HG03095 (cell line): ENCODE data around the gene PCDH9.
A peak's percentile ranks its signal among the peaks of the same experiment; 100 is the strongest.

Experiments used
- ATAC-seq: cut with Tn5 transposase; IDR thresholded peaks from one replicate; pipeline ENCODE4 v1.9.1; 2021; ENCODE audit warnings: moderate library complexity; ENCODE audit not compliant: unreplicated experiment

PCDH9 gene

DNA sequence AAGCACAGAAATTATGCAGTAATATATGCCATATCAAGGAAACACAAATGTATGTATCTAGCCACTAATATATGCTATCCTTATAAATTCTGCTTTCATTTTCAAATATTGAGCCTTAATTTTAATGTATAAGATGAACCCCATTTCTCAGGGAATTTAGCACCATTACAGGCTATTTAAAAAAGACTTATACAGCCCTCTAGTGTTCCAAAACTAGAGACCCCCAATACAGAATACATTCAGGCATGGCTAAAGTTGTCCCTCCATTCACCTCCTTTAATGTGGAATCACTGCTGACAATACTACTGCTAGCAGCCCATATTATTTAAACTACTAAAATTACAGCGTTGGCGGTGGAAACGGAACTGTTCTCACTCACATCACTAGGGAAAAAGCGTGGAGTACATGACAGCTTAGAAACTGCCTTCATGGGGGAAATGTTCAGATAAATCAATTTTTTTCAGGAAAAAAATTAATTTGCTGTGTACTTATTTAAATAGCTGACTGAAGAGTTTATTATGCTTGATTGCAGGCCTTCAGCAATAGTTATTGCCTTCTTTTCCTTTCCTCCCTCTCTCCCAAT, 541.0 kb downstream of the PCDH9 start:
- no peak for ATAC-seq

DNA sequence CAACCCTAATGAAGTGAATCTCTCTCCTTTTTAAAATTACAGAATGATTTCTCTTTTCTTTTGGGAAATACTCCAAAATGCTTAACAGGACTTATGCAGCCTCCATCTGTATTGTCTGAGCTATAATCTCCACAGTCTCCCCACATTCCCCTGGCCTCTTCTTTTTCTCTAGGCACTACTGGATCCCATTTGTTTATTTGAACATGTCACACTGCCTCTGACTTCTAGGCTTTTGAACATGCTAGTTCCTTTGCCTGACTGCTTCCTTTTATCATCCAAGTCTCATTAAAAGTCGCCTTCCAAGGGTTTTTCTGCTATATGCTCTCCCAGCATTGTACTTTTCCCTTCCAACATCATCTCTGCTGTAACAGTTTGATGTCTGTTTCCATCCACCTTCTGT, 548.7 kb downstream of the PCDH9 start:
- no peak for ATAC-seq

DNA sequence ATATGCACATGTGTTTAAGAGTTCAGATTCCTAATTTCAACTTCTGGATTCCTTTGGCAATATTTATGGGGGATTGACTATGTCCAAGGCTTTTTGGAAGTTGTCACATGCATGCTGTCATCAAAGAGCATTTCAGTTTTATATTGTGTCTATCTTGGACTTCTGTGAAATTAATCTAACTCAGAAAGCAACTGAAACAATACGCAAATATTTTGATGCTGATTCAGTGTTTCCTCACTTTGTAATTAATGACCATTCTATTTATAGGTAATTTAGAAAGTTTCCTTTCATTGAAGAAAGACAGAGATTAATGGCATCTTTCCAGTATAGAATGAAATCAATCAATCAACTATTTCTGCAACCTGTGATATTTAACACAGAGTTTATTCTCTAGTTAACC, 550.1 kb downstream of the PCDH9 start:
- ATAC-seq = no peak

DNA sequence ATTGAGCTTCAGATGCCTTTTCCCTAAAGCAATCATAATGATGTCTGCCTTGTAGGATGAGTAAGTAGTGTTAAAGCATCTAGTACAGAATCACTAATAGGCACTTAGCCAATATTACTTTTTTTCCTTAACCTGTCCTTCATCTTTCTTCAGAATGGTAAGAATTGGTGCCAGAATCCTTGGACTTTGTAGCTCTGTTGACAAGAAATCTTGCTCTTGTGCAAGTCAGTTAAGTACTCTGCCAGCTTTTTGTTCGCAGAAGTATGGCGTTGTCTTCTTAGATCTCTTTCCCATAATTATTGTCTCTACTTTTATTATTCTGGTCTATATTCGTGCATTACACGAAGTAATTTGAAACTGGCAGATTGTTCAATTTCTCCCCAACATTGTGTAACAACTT, 554.5 kb downstream of the PCDH9 start:
- ATAC-seq = no peak

DNA sequence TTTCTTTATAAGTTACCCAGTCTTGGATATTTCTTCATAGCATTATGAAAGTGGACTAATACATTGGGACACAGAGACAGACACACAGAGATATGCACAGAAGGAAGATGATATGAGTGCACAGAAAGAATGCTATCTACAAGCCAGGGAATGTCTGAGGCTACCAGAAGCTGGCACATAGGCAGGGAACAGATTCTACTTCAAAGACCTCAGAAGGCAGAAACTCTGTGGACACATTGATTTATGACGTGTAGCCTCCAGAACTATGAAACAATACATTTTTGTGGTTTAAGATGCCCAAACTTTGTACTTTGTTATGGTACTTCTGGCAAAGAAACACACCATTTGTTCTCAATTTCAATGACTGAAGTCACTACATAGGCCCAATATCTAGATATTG, 556.7 kb downstream of the PCDH9 start:
- no peak for ATAC-seq

DNA sequence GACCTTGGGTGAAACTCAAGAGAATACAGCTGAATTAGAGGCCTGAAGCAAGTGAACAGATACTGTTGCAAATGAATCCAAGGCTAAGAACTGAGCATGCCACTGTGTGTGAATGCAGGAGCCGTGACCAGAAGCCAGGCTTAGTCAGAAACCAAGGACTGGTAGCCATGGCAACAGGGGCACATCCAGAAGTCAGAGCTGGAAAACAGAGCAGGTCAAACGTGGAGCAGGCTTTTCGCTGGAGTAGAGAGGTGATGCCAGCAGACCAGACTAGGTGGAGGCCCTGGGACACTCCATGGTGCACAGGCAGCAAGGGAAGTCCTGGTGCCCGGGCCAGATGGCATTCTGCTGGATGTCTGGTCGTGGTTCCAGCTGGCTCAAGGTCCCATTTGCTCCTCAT, 564.1 kb downstream of the PCDH9 start:
- ATAC-seq = no peak

DNA sequence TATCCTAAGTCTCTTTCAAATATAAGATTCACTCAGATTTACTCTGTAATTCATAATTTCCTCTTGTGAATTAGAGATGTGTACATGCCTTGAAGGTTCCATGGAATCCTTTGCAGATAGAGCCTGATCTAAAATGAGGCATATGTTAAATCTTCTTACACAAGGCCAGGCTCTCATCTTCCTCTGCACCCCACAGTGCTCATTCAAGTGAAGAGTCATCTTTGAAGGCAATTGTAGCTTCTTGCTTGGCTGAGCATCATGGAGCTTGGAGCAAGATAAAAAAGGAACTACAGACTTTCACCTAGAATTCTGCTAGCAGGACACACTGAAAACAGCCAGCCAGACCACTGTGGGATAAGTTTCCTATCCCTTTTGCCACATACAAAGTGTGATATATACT, 566.4 kb downstream of the PCDH9 start:
- ATAC-seq = no peak

DNA sequence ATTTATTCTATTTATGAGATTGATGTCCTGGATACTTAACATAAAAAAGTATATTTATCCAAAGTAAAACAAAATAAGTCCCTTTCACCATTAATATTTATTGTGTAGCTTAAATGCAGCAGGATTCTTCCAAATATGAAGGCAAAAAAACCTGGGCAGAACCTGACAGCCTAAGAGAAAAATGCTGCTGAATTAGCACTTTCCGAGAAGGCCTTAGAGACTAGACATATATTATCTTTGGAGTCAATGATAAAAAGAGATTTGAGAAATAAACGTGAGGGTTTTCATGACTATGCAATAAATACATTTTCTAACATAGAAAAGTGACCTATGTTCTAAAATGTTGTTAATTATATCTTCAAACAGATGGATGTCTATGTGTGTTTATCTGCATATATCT, 566.9 kb downstream of the PCDH9 start:
- ATAC-seq = no peak

DNA sequence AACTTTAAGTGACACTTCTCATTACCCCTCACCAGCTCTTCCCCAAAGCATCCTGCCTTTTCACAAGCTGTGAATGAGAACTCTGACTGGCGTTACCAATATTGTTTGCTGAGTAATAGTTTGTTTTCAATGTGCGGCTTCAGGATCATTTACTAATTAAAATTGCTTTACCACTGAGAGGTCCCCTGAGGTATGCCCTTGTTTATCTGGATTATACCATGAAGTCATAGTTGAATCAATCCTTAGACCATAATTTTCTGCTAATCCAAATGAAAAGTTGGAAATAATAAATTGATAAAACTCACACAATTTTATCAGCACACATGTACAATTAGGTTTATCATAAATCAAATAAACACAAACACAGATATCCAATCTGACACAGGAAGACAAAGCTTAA, 568.8 kb downstream of the PCDH9 start:
- ATAC-seq = no peak

DNA sequence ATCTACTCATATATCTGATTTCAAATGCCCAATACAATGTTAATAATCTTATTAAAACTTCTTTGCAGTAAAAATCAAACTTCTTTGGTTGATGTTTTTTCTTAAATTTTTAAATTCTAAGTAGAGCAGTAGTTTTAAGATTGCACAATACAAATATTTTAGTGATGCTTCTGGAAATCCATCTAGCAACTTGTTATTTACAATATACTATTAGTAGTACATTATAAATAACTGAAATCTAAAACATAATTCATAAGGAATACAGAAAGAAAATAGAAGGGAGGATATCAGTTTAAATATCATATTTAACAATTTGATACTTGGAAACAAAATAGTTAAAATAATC, 569.7 kb downstream of the PCDH9 start:
- no peak for ATAC-seq

DNA sequence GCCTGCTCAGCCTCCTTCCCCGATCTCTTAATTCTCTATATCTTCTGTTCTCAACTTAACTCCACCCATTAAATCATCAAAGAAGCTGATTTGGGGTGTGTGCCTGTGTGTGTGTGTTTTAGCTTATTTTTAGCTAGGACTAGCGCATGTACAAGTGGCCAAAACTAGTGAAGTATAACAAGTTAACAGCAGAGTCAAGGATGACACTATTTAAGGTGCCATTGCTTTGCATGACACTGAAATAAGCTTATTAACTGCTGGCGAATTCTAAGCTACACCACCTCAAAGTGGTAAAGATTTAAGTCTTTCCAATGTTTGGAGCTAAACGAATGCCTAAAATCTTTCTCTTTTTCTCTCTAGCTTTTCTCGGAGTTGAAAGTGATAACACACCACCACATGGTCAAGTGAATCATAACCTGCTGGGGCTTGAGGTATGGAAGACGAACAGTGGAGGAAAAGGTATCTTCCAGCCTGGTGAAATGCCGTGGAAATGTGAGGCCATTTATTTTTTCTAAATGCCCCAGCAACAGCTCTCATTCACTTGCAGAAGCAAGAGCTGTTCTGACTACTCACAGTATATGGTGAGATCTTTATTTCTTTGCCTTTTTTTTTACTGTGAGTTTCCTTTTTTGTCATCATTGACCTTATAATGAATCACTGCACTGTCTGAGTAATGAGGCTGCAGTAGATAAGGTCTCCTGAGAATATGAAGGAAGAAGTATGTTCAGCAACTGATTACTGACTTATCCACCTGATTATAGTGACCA, 570.3 kb downstream of the PCDH9 start:
- ATAC-seq = peak; percentile 80

DNA sequence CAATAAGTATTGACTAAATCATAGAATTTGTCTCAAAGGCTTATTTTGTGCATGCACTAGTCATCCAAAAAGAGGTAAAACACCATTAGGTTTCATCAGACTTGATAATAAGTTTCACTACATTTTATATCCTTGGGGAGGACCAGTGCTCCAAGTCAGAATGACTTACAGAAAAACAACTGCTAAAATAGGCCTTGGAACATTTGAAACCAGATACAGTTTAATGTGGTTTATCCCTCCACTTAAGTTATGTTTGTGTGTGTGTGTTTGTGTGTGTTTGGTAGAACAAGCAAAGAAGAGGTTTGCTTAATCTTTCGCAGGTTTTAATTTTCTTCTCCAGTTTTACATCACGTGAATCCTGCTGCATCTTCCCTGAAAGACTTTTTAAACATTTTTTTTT, 570.9 kb downstream of the PCDH9 start:
- ATAC-seq = no peak

DNA sequence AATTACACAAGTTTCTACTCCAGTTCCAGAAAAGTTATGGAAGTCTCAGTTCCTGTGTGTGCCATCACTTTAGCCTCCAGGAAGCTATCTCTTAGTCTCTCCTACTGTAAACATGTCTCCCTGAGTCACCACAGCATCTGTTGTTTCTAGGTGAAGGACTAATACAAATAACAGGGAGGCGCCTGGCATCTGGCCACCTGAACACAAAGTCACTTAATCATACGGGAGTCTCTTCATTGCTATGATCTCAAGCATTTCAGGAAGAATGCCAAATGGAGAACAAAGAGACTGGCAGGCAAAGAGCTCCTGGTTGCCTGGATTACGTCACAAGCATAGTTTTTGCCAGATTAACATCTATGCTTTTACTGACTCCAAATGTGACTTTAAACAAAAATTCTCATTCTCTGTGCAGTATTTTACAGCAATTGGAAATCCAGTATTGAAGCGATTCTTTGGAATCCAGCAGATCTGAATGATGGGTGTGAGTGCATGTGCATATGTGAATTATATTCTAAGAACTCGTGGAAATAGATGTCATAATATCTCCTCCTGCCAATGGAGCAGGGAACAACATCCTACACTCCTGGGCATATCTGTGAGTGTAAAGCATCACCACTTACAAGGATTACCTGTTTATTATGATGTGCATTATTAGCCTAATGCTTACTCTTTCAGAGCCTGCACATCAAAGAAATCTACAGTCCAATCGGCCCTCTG, 572.8 kb downstream of the PCDH9 start:
- ATAC-seq = no peak

DNA sequence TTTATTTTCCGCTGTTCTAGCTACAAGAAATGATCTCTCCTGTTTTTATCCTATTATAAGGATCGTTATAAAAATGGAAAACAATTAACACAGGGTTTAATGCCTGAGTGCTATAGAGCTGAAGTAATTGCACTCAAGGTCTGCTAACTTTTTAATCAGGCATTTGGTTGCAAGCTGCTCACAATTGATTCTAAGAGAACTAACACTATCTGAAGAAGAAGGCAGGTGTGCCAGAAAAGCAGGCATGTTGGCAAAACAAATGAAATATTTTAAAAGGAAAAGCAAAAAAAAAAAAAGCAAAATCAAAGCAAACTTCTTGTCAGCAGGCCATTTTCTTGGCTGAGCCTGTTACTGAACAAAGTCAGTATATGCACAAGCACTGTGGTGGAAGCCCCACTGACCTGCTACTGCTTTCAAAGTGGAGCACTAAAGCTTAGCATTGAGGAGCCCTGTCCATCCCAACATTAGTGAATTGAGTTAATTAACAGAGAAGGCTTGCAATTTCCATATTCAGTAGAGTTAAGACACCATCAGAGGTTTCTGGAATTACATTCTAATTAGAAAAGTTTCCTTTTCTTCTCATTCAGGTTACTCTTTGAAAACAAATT, 574.2 kb downstream of the PCDH9 start:
- ATAC-seq = no peak

DNA sequence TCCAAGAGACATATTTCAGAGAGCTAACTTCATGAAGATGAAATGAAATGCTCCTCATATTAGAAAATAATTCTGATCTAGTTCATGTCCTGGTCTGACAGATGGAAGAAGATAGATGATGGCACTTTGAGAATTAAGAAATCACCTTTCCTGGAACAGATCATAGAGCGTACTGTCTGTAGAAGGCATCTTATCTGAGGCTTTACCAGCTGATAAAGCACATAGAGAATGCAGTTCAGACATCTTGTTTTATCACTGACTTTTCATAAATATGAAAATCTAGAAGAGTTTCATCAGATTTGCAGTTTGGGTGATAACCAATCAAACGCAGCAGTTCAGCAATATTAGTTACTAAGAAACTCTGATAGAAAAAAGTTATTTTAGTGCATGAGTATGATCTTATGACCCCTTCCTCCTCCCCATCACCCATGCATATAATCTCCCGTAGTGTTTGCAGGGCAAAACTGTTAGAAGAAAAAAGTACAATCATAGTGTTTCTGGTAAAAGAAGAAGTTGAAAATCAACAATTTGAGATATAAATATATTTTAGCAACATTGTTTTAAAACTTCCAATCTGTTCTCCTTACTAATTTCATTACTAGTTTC, 585.2 kb downstream of the PCDH9 start:
- no peak for ATAC-seq

DNA sequence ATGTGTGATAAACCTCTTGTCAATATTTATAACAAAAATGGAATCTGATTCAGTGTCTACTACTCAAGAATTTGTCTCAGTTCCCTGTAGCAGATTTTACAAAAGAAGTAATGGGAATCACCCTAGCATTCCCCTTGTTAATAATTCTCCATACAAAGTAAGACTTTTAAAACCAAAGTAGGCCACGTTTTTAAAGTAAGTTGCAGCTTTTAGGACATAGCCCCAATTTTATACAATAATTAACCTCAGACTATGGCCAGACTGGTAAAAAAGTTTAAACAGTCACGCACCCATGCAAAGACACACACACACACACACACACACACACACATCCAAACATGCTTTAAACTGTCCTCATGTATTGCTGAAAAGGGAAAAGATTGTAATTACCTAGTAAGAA, 589.9 kb downstream of the PCDH9 start:
- ATAC-seq = peak; percentile 55

DNA sequence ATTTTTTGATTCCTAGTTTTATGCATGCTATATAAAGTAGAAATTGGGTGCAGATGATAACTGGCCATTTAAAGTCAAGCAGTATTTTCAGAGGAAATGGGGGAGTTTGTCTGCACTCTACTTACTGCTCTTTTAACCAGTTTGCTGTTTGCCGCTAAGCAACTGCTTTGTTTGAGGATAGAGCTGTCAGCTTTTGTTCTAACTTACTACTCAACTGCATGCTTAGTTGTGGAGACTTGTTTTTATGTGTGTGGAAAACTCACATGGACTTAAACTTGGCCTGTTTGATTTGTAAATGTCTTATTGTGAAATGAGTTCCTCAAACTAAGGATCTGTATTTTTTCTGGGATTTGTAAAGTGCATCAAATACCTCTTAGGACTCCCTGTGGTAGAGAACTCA, 591.1 kb downstream of the PCDH9 start:
- ATAC-seq = no peak

DNA sequence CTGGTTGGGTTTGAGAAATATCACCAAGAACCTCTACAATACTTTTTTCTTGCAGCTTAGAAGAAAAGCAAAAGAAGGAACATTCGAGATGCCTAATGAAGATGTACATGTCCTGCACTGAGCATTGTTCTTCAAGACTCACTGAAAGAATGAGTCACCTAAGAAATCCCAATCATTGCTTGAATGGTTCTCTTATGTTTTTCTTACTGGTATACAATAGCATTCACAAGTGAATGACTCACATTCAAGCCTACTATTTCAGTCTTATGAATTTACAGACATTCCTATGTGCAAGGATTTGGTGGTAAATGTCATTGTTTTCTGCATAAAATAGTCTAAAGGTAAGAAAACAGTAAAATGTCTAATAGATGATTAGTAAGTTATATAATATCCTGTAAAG, 594.6 kb downstream of the PCDH9 start:
- no peak for ATAC-seq

DNA sequence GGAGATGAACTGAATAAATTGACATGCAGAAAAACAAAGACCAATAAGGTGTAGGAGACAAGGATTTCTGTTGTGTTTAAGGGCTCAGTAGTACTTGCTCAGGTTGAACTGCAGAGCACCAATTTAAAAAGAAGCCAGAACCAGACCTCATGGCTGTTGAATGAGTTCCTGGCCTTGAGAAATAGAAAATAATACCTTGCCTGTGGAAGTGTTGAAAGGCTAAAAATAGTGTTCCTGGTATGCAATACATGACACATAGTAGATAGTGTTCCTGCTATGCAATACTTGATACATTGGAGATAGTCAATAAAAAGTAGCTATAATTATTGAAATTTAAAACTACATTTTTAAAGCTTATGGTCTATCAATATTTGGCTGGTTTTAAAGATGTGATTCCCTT, 595.8 kb downstream of the PCDH9 start:
- ATAC-seq = no peak

DNA sequence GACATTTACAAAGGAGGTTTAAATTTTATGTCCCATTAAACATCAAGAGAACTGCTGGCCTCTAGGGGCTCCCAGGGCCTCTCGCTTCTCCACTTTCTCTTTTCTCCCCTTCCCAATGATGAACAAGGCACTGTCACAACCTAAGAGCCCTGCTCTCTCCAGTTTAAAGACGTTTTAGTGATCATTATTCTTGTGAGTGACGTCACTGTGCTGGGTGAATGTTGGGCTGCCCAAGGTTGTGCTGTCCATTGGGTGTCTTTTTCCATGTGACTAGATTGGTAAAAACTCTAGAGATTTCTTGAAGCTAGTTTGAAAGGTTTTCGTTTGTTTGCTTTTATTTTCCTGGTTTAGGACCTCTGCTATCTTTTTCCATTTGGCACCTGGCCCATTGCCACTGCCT, 602.6 kb downstream of the PCDH9 start:
- no peak for ATAC-seq

DNA sequence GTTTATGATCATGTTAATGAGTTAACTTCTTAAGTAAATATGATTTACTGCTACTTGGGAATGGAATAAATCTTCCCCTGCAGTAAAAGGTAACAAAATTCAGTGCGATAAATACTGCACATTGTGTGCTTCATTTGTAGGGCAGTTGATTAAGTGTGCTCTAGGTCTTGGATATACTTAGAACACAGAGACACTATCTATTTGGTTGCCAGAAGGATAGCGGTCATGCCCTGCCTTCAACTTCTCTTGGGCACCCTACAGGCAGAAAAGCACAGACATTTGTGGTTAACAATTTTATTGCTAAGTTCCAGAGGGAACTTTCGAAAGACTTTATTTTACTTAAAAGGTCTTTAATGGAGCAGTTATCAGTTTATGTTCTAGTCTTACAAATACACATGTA, 605.8 kb downstream of the PCDH9 start:
- ATAC-seq = no peak
